Liver (tissue), 3 donors: ENCODE measurements around the gene PLAC1.

Experiments used
- ATF3 ChIP-seq: IDR thresholded peaks from 2 replicates; pipeline ENCODE4 v1.6.1; 2016; ENCODE audit warnings: antibody characterized with exemption
- EGR1 ChIP-seq, 2 donors: IDR thresholded peaks; 2 replicates each; pipeline ENCODE4 v1.6.1; 2016 to 2018; ENCODE audit warnings: antibody characterized with exemption in 2 of 2, low read depth in 2 of 2
- FOXA1 ChIP-seq: IDR thresholded peaks from 2 replicates; pipeline ENCODE4 v1.6.1; 2016; ENCODE audit warnings: antibody characterized with exemption
- GABPA ChIP-seq, 2 donors: IDR thresholded peaks in 1 of 2; conservative IDR thresholded peaks in 1 of 2; 2 replicates each; pipeline ENCODE4 v1.6.1; 2016; ENCODE audit warnings: antibody characterized with exemption in 2 of 2, mild to moderate bottlenecking in 1 of 2, moderate library complexity in 1 of 2
- HNF4G ChIP-seq: IDR thresholded peaks from 2 replicates; pipeline ENCODE4 v1.6.1; 2016; ENCODE audit warnings: antibody characterized with exemption
- JUND ChIP-seq, 2 donors: IDR thresholded peaks; 2 replicates each; pipeline ENCODE4 v1.6.1; 2016; ENCODE audit warnings: antibody characterized with exemption in 2 of 2
- MAX ChIP-seq: IDR thresholded peaks from 2 replicates; pipeline ENCODE4 v1.6.1; 2016; ENCODE audit warnings: antibody characterized with exemption
- RAD21 ChIP-seq, 2 donors: IDR thresholded peaks; 2 replicates each; pipeline ENCODE4 v1.6.1; 2016; ENCODE audit warnings: antibody characterized with exemption in 2 of 2, mild to moderate bottlenecking in 2 of 2
- RXRA ChIP-seq, 2 donors: IDR thresholded peaks; 2 replicates each; pipeline ENCODE4 v1.6.1; 2017 to 2018; ENCODE audit warnings: antibody characterized with exemption in 2 of 2, mild to moderate bottlenecking in 1 of 2
- SP1 ChIP-seq: IDR thresholded peaks from 2 replicates; pipeline ENCODE4 v1.6.1; 2018; ENCODE audit warnings: antibody characterized with exemption, mild to moderate bottlenecking
- TAF1 ChIP-seq: conservative IDR thresholded peaks from 2 replicates; pipeline ENCODE4 v1.6.1; 2016; ENCODE audit warnings: antibody characterized with exemption, mild to moderate bottlenecking
- YY1 ChIP-seq: IDR thresholded peaks from 2 replicates; pipeline ENCODE4 v1.6.1; 2016; ENCODE audit warnings: antibody characterized with exemption, mild to moderate bottlenecking
- TF ChIP-seq, protein P1 (sequence below): fragments of 150-350 bp; IDR thresholded peaks from 2 replicates; pipeline ENCODE4 v1.5.1; 2017; ENCODE audit warnings: improper control_type of control experiment, low read depth, low read length; ENCODE audit not compliant: missing input control
- donor health status: healthy.
- donor health status: healthy.

GRCh38 chrX:134543288-134543687 is 115.0 kb downstream of the PLAC1 start:
- no peak for TF ChIP-seq TAF1
- TF ChIP-seq GABPA (IDR thresholded peaks at IDR 0.05 in 1 of 2, conservative IDR thresholded peaks at IDR 0.05 in 1 of 2): no peak
- TF ChIP-seq, protein P1, sequence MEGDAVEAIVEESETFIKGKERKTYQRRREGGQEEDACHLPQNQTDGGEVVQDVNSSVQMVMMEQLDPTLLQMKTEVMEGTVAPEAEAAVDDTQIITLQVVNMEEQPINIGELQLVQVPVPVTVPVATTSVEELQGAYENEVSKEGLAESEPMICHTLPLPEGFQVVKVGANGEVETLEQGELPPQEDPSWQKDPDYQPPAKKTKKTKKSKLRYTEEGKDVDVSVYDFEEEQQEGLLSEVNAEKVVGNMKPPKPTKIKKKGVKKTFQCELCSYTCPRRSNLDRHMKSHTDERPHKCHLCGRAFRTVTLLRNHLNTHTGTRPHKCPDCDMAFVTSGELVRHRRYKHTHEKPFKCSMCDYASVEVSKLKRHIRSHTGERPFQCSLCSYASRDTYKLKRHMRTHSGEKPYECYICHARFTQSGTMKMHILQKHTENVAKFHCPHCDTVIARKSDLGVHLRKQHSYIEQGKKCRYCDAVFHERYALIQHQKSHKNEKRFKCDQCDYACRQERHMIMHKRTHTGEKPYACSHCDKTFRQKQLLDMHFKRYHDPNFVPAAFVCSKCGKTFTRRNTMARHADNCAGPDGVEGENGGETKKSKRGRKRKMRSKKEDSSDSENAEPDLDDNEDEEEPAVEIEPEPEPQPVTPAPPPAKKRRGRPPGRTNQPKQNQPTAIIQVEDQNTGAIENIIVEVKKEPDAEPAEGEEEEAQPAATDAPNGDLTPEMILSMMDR: no peak
- no peak for TF ChIP-seq FOXA1
- TF ChIP-seq MAX: no peak
- no peak for TF ChIP-seq SP1
- TF ChIP-seq JUND (IDR thresholded peaks at IDR 0.05): no peak
- no peak for TF ChIP-seq EGR1 (IDR thresholded peaks at IDR 0.05; ENCODE audit: low read depth in 2 of 2)
- TF ChIP-seq RAD21 (IDR thresholded peaks at IDR 0.05): no peak
- TF ChIP-seq YY1: no peak
- TF ChIP-seq ATF3: no peak
- no peak for TF ChIP-seq HNF4G
- no peak for TF ChIP-seq RXRA (IDR thresholded peaks at IDR 0.05)
